Left cardiac atrium (tissue), 4 donors: ENCODE results near the gene TRPV2. TPM values are rescaled to one million over a fixed set of nuclear protein-coding genes. Genes with fewer than 3 reads are reported as not detected.
A peak's percentile ranks its signal among the peaks of the same experiment; 100 is the strongest.
"Not testable (repeated sequence)": the region's sequence is repeated elsewhere in the genome, so short reads cannot be mapped to it uniquely, and the experiment has no call there.

Experiments used
- ATAC-seq, 2 donors: fragments of 200-7000 bp; cut with Tn5 transposase; one replicate each; pipeline ENCODE4 v1.9.1; 2020; ENCODE audit warnings: mild to moderate bottlenecking in 2 of 2, moderate library complexity in 2 of 2
- DNase-seq: peaks from one replicate; pipeline ENCODE4 v3.0.0-alpha.2; 2020
- intact Hi-C, 2 donors: fragments of 100-400 bp; cut with DNase I; formaldehyde crosslinking; loops; one replicate each; pipeline versions ENCODE4 v1.14.1 to v1.15.1; 2022 to 2023
- total RNA-seq, 2 donors: library from RNA; stranded (reverse); fragmentation: NEBNext Ultra II Directional; extraction: Animal tissue kit (Norgen Biotek cat#: 25700); gene quantifications; one replicate each; pipeline ENCODE4 v1.2.1, GENCODE V29; 2021
- donor health status: DM: no; HTN: yes; CAD: no.
- donor health status: DM: no; HTN: yes; CAD: no; lungs with severe emphysema.
- donor health status: DM: yes; HTN: yes; CAD: no.
- donor health status: Dilated cardiomyopathy.

TRPV2 gene
- total RNA-seq, 2 donors from 2014 or later, result 14.3 to 21.1 TPM

- intact Hi-C loops, result no loop called here
- DNase-seq, result peak; percentile 3
- no peak for ATAC-seq
These were observed 13.7 kb downstream of the TRPV2 start for GRCh38 chr17:16429083-16429482.

GRCh38 chr17:16430650-16431049 lies 15.3 kb downstream of the TRPV2 start:
- intact Hi-C loops, result loop anchor here (10.0 kb wide), 1 partner anchor 46 kb away; the partner anchor contains the start of gene UBB (in 2 of the 2)
- DNase-seq (no peak), ATAC-seq (no peak)

GRCh38 chr17:16432017-16432416 lies 16.6 kb downstream of the TRPV2 start:
- intact Hi-C loops, result loop anchor here (10.0 kb wide), 1 partner anchor 47 kb away; the partner anchor contains the start of gene UBB (in 2 of the 2)
- DNase-seq (no peak), ATAC-seq (no peak)

- ATAC-seq (no peak), DNase-seq (no peak)
- intact Hi-C loops, result loop anchor here (10.0 kb wide), 1 partner anchor 49 kb away; the partner anchor contains the start of gene UBB (in 2 of the 2)
These were observed 18.1 kb downstream of the TRPV2 start for GRCh38 chr17:16433514-16433913.

GRCh38 chr17:16434662-16435061 lies 19.3 kb downstream of the TRPV2 start:
- intact Hi-C loops, result loop anchor here (10.0 kb wide), 1 partner anchor 50 kb away; the partner anchor contains the start of gene UBB (in 2 of the 2)
- ATAC-seq (no peak), DNase-seq (no peak)

- intact Hi-C loops, result loop anchor here (10.0 kb wide), 1 partner anchor 51 kb away; the partner anchor contains the start of gene UBB (in 2 of the 2)
- DNase-seq (no peak), ATAC-seq (no peak)
These were observed 20.8 kb downstream of the TRPV2 start for GRCh38 chr17:16435925-16436886.

GRCh38 chr17:16437083-16437482 lies 21.7 kb downstream of the TRPV2 start:
- no peak for ATAC-seq
- intact Hi-C loops, result loop anchor here (10.0 kb wide), 1 partner anchor 52 kb away; the partner anchor contains the start of gene UBB (in 2 of the 2)
- no peak for DNase-seq

GRCh38 chr17:16438173-16438556 lies 22.8 kb downstream of the TRPV2 start:
- ATAC-seq (no peak), DNase-seq (no peak)
- intact Hi-C loops, result loop anchor here (10.0 kb wide), 1 partner anchor 53 kb away; the partner anchor contains the start of gene UBB (in 2 of the 2)

- ATAC-seq, result peak; percentile 93 to 94
- peak; percentile 95 for DNase-seq
- intact Hi-C loops, result loop anchor here (10.0 kb wide), 1 partner anchor 54 kb away; the partner anchor contains the start of gene UBB (in 2 of the 2)
These were observed 23.4 kb downstream of the TRPV2 start for GRCh38 chr17:16438557-16439302.

- intact Hi-C loops, result loop anchor here (10.0 kb wide), 1 partner anchor 55 kb away; the partner anchor contains the start of gene UBB (in 2 of the 2)
- DNase-seq (no peak), ATAC-seq (peak; percentile 4 to 14)
These were observed 24.0 kb downstream of the TRPV2 start for GRCh38 chr17:16439303-16439791.

- DNase-seq (no peak), ATAC-seq (no peak)
- intact Hi-C loops, result loop anchor here (10.0 kb wide), 1 partner anchor 55 kb away; the partner anchor contains the start of gene UBB (in 2 of the 2)
These were observed 24.5 kb downstream of the TRPV2 start for GRCh38 chr17:16439811-16440351.

- DNase-seq, ATAC-seq, intact Hi-C loops: not testable (repeated sequence)
These were observed 25.0 kb downstream of the TRPV2 start for GRCh38 chr17:16440354-16440753.

- DNase-seq, result no peak
- intact Hi-C loops, result no loop called here
- no peak for ATAC-seq
These were observed 25.7 kb downstream of the TRPV2 start for GRCh38 chr17:16440901-16441629.

- no peak for DNase-seq
- intact Hi-C loops, result no loop called here
- no peak for ATAC-seq
These were observed 26.8 kb downstream of the TRPV2 start for GRCh38 chr17:16442141-16442540.

- intact Hi-C loops, result no loop called here
- ATAC-seq (no peak), DNase-seq (no peak)
These were observed 27.5 kb downstream of the TRPV2 start for GRCh38 chr17:16442594-16443510.

- no peak for DNase-seq
- intact Hi-C loops, result no loop called here
- peak in 1 of 2 donors; percentile 44 for ATAC-seq
These were observed 28.3 kb downstream of the TRPV2 start for GRCh38 chr17:16443511-16444257.
